Measurements from ENCODE around the gene NT5C3A.
"Not testable (repeated sequence)": the region's sequence is repeated elsewhere in the genome, so short reads cannot be mapped to it uniquely, and the experiment has no call there.

The NT5C3A gene

DNA sequence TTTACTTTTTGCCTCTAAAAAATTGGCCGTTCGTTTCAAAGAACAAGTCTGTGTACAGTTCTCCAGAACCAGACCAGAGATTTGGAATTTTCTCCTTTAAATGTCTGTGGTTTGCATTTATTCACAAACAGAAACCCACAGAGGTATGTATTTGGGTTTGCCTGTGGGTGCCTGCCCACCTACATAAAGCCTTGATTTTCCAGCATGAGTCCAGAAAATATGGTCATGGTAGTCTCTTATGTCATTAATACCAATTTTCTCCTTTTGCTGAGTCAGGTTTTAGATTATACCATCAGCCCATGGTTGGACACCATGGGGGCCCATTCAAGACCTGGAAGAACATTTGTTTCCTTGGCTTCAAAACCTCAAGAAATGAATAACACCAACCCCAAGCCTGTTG, 82.7 kb downstream of the NT5C3A start:
- not testable (repeated sequence) for DNase-seq (ENCODE audit: low read depth in 2 of 2)

DNA sequence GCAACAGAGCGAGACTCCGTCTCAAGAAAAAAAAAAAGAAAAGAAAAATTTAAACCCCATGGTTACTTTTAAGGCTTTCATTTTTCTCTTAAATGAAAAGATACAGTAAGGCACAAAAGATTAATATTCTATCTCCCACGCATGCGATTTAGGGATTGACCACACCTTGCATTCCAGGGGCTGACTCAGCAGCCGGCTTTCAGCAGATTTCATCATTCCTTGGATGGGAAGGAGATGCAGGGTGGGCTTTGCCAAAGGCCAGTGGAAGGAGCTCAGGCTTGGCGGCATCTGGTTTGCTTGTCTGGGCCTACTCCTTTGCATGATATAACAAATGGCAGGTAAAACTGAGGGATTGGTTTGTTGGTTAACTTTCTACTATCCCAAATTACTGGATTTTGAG, 83.3 kb downstream of the NT5C3A start:
- DNase-seq (ENCODE audit: low read depth in 2 of 2), result not testable (repeated sequence)

DNA sequence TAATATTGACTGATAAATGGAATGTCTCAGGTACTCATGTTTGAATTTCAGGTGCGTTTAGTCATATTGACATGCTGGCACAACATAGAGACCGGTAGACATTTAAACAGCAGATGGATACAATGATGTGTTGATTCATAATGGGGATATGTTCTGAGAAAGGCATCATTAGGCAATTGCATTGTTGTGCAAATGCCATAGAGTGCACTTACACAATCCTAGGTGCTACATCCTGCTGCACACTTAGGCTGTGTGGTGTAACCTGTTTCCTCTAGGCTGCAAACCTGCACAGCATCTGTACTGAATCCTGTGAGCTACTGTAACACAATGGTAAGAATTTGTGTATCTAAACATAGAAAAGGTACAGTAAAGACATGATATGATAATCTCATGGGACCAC, 85.4 kb downstream of the NT5C3A start:
- DNase-seq (ENCODE audit: low read depth in 2 of 2), result not testable (repeated sequence)

DNA sequence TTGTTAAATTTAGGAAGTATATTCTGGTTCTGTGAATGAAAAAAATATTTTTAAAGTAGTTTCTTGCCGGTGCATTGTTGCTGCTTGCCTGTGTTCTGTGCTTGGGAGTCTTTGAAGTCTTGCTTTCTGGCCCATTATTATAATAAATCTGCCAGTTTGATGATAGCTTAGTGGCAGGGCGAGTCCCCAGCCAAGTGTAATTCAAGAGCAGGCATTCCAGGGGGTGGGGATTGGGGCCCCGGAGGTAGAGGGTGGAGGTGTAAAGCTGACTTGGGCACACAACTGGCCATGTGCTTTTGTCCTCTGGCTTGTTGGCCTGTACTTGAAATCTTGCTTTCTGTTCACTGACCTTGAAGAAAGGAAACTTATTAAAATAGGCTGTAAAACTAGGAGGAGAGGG, 90.6 kb downstream of the NT5C3A start:
- DNase-seq (ENCODE audit: low read depth in 2 of 2), result not testable (repeated sequence)

DNA sequence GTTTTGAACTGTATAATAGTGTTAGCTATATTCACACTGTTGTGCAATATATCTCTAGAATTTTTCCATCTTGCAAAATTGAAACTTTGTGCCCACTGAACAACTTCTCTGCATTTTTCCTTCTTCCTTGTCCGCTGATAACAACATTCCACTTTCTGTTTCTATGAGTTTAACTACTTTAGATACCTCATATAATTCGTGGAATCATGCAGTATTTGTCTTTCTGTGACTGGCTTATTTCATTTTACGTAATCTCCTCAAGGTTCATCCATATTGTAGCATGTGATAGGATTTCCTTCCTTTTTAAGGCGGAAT, 95.4 kb downstream of the NT5C3A start:
- DNase-seq (ENCODE audit: low read depth in 2 of 2), result not testable (repeated sequence)

DNA sequence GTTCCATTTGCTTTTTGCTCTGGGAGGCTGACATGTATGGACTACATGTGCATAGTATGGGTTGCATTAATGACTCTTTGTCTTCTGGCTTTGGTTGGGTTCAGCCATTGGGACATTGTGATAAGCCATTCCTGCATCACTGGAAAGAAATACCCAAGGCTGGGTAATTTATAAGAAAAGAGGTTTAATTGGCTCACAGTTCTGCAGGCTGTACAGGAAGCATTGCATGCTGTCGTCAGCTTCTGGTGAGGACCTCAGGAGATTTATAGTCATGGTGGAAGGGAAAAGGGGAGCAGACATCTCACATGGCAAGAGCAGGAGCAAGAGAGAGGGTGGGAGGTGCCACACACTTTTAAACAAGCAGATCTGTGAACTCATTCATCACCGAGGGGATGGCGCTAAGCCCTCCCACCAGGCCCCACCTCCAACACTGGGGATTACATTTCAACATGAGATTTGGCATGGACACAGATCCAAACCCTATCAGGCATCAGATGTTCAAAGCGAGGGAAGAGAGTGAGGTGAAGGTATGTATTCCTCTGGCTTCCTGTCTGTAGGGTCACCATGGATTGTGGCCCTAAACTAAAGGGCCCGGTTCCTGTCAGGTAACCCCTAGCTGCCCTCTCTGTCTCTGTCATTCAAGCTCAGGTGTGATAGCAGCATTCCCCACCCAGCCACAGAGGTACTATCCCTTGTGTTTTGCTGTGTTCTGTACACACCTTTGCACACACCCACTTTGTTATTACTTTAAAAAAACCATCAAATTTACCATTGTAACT, 95.9 kb downstream of the NT5C3A start:
- not testable (repeated sequence) for DNase-seq (ENCODE audit: low read depth in 2 of 2)

DNA sequence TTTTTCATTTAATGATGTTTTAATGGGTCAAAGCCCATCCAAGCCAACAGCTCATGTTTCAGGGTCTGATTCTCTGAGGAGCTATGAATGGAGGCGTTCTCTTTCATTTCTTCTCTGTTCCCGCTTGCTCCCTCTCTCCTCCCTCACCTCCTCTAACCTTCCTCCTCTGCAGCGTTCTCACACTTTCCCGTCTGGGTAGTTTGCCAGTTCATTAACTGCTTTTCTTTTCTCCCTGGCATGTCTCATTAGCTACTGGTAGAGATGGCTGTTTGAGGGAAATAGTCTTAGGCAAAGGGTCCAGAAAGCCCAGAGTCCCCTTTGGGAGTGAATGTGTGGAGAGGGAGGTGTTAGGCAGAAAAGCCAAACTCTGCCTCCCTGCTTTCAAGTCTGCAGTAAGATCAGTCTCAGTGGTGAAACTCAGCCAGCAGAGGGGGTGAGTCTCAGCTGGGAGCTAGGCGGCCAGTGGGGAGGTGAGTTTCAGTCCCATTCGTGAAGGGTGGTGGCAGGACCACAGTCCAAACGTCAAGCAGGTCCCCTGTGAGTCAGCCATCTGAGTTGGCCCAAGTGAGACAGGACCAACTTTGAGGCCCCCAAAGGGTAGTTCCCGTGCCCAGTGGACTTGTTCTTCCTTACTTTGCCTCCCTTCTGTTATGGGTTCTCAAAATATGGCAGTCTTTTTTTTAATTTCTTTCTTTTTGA, 98.0 kb downstream of the NT5C3A start:
- DNase-seq (ENCODE audit: low read depth in 2 of 2), result not testable (repeated sequence)

Measured in stimulated activated CD8-positive, alpha-beta memory T cell treated with anti-CD3 and anti-CD28 coated beads, Interleukin-2, amount 100 ng/mL, for 1 hour (primary cell).